Suppressor macrophage treated with lipopolysaccharide for 1 hour (primary cell): ENCODE results near the gene RPTOR.

Experiments
- DNase-seq, 3 donors: peaks; one replicate each; pipeline ENCODE4 v3.0.0-alpha.2; 2020 to 2022

The RPTOR gene

DNA sequence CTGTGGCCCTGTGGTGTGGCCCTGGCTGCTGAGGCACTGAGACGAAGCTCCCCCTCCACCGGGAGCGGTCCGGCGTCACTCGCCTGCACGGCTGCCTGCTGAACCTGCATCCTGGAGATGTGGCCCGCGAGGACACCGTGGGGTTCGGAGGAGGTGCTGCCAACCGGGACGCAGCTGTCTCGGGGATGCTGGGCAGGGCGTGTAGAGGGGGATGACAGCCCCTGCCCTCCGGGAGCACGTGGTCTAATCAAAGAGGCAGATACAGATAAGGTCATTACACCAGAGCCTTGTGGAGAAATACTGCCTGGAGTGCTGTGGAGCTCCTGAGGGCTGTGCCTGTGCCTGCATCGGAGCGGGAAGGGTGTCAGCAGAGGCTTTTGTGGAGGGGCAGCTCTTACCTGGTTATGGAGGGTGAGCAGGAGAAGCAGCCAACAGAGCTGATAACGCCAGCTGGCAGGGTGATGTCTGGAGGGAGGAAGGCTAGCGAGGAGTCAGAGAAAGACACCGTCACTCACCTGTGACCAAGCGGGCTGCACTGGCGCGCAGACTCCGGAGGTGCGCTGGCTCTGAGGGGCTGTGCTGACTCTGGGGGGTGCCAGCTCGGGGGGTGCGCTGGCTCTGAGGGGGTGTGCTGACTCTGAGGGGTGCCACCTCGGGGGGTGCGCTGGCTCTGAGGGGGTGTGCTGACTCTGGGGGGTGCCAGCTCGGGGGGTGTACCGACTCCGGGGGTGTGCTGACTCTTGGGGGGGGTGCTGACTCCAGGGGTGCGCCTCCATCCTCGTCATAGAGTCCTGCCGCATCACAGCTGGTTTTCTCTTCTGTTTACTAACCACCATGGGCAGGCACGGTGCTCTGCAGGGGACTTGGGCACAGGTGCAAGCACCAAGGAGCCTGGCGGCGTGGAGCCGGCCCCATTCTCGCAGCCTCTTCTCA lies 342.3 kb downstream of the RPTOR start:
- DNase-seq: no peak

DNA sequence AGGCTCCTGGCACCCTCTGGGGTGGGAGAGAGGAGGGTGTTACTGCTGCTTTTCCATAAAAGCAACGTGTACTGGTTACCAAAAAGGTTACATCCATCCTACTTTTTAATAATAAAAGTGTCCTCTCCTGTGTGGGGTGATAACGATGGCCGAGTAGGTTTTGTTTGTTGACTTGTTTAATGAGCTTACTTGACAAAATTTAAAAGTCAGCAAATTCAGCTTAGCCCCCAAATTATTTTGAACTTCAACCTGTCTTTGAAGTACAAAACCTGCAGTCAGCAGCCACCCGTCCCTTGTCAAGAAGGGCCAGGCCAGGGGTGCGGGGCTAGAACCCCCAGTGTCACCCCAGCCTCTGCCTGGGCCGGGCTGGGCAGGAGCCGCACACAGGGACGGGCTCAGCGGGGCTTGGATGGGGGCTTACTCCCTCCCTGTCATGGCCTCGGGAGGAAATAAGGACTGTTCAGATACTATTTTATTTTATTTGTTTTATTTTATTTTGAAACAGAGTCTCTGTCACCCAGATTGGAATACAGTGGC lies 343.1 kb downstream of the RPTOR start:
- DNase-seq: no peak

- DNase-seq: no peak
Measured at GRCh38 chr17:80888276-80889160, 343.9 kb downstream of the RPTOR start.

DNA sequence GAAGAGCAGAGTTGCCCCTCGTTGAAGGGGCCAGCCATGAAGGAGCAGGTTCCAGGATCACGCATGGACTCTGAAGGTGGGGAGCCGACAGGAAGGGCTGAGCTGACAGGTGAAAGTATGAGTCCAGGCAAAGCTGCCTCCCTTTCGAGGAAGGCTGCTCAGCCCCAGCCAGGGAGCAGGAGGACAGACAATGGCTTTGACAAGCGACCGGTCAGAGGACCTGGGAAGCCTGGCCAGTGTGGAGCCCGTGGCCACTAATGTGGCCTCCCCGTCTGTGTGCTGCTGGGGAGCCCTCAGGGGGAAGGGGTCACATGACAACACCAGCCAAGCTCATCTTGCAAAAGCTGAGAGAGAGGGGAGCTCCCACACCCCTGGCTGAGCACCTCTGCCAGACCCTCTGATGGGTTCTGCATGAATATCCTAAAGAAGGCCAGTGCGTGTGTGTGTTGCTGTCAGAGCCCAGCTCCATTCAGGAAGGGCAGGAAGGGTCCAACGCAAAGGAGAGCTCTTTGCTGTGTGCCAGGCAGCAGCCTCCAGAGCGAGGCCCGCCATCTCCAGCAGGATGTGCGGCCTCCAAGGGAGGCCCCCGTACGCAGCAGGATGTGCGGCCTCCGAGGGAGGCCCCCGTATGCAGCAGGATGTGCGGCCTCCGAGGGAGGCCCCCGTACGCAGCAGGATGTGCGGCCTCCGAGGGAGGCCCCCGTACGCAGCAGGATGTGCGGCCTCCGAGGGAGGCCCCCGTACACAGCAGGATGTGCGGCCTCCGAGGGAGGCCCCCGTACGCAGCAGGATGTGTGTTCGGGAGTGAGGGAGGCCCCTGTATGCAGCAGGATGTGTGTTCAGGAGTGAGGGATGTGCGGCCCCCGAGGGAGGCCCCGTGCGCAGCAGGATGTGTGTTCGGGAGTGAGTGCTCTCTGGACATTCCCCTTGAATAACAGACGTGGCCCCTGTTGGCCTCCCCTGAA lies 344.9 kb downstream of the RPTOR start:
- DNase-seq: no peak

DNA sequence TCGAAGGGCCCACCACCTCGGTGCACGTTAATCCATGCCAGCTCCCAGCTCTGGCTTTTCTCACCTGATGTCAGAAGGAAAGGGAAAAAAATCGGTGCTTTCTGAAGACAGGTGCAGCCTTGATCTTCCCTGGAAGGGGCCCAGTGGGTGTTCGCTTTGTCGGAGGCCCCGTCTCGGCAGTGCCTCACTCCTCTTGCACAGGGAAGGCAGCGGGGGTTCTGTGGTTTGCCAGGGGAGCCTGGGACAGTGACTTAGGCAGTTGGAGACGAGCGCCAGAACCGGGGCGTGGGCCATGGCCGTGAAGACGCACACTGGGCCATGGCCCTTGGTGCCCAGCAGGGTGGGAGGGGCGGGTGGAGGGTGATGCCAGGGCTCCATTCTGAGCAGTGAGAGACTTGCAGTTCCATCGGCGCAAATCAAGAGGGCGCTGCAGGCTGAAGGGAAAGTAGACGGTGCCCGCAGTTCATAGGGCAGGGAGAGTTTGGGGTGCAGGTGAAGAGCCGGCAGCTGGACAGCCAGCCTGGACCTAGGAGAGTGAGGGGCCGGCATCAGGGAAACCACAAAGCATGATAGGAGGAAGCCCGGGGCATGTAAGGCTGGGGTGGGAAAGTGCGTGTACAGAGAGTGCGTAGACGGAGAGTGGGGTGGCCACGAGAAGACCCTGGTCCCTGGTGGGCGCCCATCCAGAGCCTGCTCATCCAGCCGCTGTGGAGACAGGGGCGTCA lies 345.7 kb downstream of the RPTOR start:
- DNase-seq: no peak

GRCh38 chr17:80890921-80891396 lies 346.3 kb downstream of the RPTOR start:
- DNase-seq: no peak

GRCh38 chr17:80891397-80892018 lies 346.9 kb downstream of the RPTOR start:
- peak; percentile 92 to 98 (median 92) for DNase-seq

DNA sequence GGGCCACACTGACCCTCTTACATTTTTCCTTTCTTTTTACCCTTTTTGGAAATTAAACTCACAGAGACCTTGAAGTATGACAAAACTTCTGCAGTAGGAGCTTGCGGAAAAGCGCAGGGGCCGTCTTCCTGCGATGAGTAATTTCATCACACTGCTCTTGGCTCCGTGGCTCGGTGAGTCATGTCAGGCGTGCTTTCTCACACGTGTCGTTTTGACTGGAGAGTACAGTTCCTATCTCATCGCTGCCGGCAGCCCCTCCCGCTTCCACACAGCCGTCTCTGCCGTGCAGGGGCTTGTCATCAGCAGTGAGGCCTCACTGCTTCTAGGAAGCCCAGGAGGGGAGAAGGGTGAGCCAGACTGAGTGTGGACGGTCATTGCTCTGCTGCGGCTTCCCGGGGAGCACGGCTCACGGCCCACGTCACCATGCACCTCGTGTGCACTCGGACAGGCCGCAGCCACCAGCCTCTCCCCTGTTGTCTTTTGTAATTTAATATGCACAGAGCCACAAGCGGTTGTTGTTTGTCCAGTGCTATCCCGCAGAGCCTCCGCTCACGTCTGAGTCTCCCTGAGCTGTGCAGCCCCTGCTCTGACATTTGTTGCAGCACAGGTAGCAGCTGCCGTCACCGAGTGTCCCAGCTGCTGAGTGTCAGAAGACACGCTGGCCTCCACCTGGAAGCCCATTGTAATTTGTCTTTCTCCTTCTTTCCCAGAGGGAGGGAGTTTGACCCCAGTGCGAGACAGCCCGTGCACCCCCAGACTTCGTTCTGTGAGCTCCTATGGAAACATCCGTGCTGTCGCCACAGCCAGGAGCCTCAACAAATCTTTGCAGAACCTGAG lies 347.6 kb downstream of the RPTOR start:
- peak; percentile 93 to 99 (median 95) for DNase-seq

- peak; percentile 79 to 91 (median 87) for DNase-seq
Measured at GRCh38 chr17:80892900-80893603, 348.4 kb downstream of the RPTOR start.

- DNase-seq: no peak
Measured at GRCh38 chr17:80893604-80894438, 349.2 kb downstream of the RPTOR start.

GRCh38 chr17:80894439-80894721 lies 349.7 kb downstream of the RPTOR start:
- no peak for DNase-seq

GRCh38 chr17:80894726-80895125 lies 350.1 kb downstream of the RPTOR start:
- DNase-seq: no peak

- no peak for DNase-seq
Measured at GRCh38 chr17:80895366-80895765, 350.7 kb downstream of the RPTOR start.

- no peak for DNase-seq
Measured at GRCh38 chr17:80898716-80899115, 354.1 kb downstream of the RPTOR start.

DNA sequence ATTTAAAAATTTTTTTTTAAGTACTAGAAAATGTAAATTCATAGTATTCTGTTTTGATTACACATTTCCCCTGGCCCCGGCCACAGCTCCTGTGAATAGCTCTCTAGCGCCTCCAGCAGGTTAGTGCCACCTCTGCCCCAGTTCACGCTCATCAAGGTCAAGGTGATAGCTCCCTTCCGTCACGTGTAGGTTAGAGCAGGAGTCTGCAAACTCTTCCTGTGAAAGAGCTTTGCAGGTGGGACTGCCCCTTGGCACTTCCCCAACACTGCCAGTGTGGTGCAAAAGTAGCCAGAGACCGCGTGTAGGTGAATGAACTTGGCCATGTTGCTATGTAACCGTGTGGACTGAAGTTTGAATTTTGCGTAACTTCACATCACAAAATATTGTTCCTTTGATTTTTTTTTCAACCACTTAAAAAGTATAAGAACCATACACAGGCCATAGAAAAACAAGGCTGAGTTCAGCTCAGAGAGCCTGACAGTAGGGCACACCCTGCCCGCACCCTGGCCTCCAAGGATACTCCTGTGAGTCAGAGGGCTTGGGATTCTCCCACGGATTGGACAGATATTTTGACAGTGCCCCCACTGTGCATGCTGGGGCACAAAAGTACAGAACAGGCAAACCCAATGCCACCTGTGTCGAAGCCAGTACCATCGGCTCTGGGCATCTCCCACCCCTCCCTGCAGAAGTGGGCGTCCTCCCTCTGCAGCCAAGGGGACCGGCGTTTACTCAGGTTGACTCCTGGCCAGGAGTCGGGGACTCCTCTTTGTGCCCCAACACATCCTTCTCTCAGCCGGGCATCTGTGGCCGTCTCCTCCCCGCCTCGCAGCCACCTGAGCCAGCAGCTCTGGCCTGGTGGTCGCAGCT lies 355.0 kb downstream of the RPTOR start:
- DNase-seq: peak; percentile 62 to 77 (median 66)

GRCh38 chr17:80901319-80901718 lies 356.7 kb downstream of the RPTOR start:
- peak; percentile 14 to 41 (median 35) for DNase-seq

- DNase-seq: no peak
Measured at GRCh38 chr17:80902197-80902962, 357.7 kb downstream of the RPTOR start.
